Tibial nerve (tissue), 4 donors: ENCODE results near the gene SYPL1. TPM values are rescaled to one million over a fixed set of nuclear protein-coding genes. Genes with fewer than 3 reads are reported as not detected.

Source experiments
- DNase-seq, 2 donors: peaks; one replicate each; pipeline ENCODE4 v3.0.0-alpha.2; 2019; ENCODE audit warnings: low spot score in 2 of 2
- H3K27ac ChIP-seq, 4 donors: fragments of 200-600 bp; sonication (generic) in 3 of 4; one replicate each; pipeline ENCODE4 v1.5.1; 2017 to 2019; ENCODE audit warnings: mild to moderate bottlenecking in 1 of 4
- H3K27me3 ChIP-seq, 2 donors: fragments of 200-600 bp; sonication (generic) in 1 of 2; one replicate each; pipeline versions ENCODE4 v1.5.1 to v1.6.0; 2017 to 2019
- H3K36me3 ChIP-seq, 3 donors: fragments of 200-600 bp; sonication (generic); one replicate each; pipeline ENCODE4 v1.5.1; 2018 to 2019
- H3K4me1 ChIP-seq, 4 donors: fragments of 200-600 bp; sonication (generic) in 3 of 4; one replicate each; pipeline ENCODE4 v1.5.1; 2017 to 2019
- H3K4me3 ChIP-seq, 4 donors: fragments of 200-600 bp; sonication (generic) in 3 of 4; one replicate each; pipeline ENCODE4 v1.5.1; 2017 to 2019; ENCODE audit warnings: mild to moderate bottlenecking in 1 of 4, moderate library complexity in 1 of 4
- H3K9me3 ChIP-seq, 4 donors: fragments of 200-600 bp; sonication (generic) in 3 of 4; one replicate each; pipeline ENCODE4 v1.5.1; 2017 to 2019
- CTCF ChIP-seq, 5 experiments: fragments of 200-600 bp in 3 of 5; fragments of 450-650 bp in 2 of 5; sonication (generic) in 3 of 5; IDR thresholded peaks; one replicate each; pipeline ENCODE4 v1.5.1; 2016 to 2019; ENCODE audit warnings: antibody characterized with exemption in 5 of 5, mild to moderate bottlenecking in 3 of 5, moderate library complexity in 2 of 5
- EP300 ChIP-seq, 2 donors: sonication (generic); formaldehyde crosslinking; IDR thresholded peaks; one replicate each; pipeline ENCODE4 v1.6.1; 2017; ENCODE audit warnings: antibody characterized with exemption in 2 of 2, mild to moderate bottlenecking in 1 of 2
- POLR2A ChIP-seq, 2 donors: fragments of 450-650 bp; IDR thresholded peaks; one replicate each; pipeline ENCODE4 v1.6.1; 2017; ENCODE audit warnings: antibody characterized with exemption in 2 of 2, mild to moderate bottlenecking in 2 of 2, moderate library complexity in 2 of 2
- WGBS, 2 donors: methylation state at CpG; one replicate each; pipeline ENCODE4 v1.1.5; 2018; 5-methylcytosine and 5-hydroxymethylcytosine counted together
- total RNA-seq, 4 donors: library from RNA; depleted of rRNA; stranded (reverse); fragments of >200 nt; gene quantifications; one replicate each; pipeline ENCODE4 v1.1.0, GENCODE V29; 2016

The SYPL1 gene
- total RNA-seq, 4 donors from 2014 or later, result 69.6 to 79.5 (median 71.5) TPM

- no peaks in the 10 kb centered on the region for H3K9me3 ChIP-seq
- H3K36me3 ChIP-seq, result no peaks in the 10 kb centered on the region
- H3K27ac ChIP-seq, result no peak overlapping the region
- H3K4me3 ChIP-seq, result no peak overlapping the region
- no peak for DNase-seq
- H3K27me3 ChIP-seq, result no peaks in the 10 kb centered on the region
- 85 to 91% methylated on average over 6 of the region's 6 CpGs for WGBS, 2 donors
- TF ChIP-seq POLR2A (IDR thresholded peaks at IDR 0.05), result no peak
- TF ChIP-seq CTCF (IDR thresholded peaks at IDR 0.05), result no peak
- TF ChIP-seq EP300 (IDR thresholded peaks at IDR 0.05), result no peak
- H3K4me1 ChIP-seq, result peaks cover 0 to 62% (median 39%) of the 10 kb centered on the region in 4 donors
Observed at GRCh38 chr7:106063024-106063423, 49.1 kb downstream of the SYPL1 start.

- Histone ChIP-seq H3K4me1 (peaks cover 0 to 65% (median 43%) of the 10 kb centered on the region in 4 donors), H3K27me3 (no peaks in the 10 kb centered on the region), H3K36me3 (no peaks in the 10 kb centered on the region), H3K9me3 (no peaks in the 10 kb centered on the region), H3K4me3 (no peak overlapping the region), H3K27ac (peak overlapping the region in 1 of 4 donors; percentile 32)
- TF ChIP-seq POLR2A (IDR thresholded peaks at IDR 0.05), result no peak
- TF ChIP-seq CTCF (IDR thresholded peaks at IDR 0.05), result no peak
- no peak for TF ChIP-seq EP300 (IDR thresholded peaks at IDR 0.05)
- 85 to 89% methylated on average over 2 of the region's 2 CpGs for WGBS, 2 donors
- DNase-seq, result no peak
Observed at GRCh38 chr7:106062521-106062931, 49.6 kb downstream of the SYPL1 start.

GRCh38 chr7:106062006-106062405, 50.1 kb downstream of the SYPL1 start:
- Histone ChIP-seq H3K36me3 (no peaks in the 10 kb centered on the region), H3K27ac (peak overlapping the region in 1 of 4 donors; percentile 32), H3K4me1 (peaks cover 0 to 70% (median 46%) of the 10 kb centered on the region in 4 donors), H3K4me3 (no peak overlapping the region), H3K27me3 (no peaks in the 10 kb centered on the region), H3K9me3 (no peaks in the 10 kb centered on the region)
- 89 to 92% methylated on average over 7 of the region's 7 CpGs for WGBS, 2 donors
- DNase-seq, result no peak
- TF ChIP-seq CTCF (IDR thresholded peaks at IDR 0.05) (no peak), POLR2A (IDR thresholded peaks at IDR 0.05) (no peak), EP300 (IDR thresholded peaks at IDR 0.05) (no peak)

- TF ChIP-seq EP300 (IDR thresholded peaks at IDR 0.05), result no peak
- TF ChIP-seq CTCF (IDR thresholded peaks at IDR 0.05), result no peak
- TF ChIP-seq POLR2A (IDR thresholded peaks at IDR 0.05), result no peak
- H3K36me3 ChIP-seq, result no peaks in the 10 kb centered on the region
- no peaks in the 10 kb centered on the region for H3K9me3 ChIP-seq
- no peak overlapping the region for H3K4me3 ChIP-seq
- H3K27ac ChIP-seq, result peak overlapping the region in 1 of 4 donors; percentile 43
- no peaks in the 10 kb centered on the region for H3K27me3 ChIP-seq
- DNase-seq, result no peak
- 89 to 92% methylated on average over 9 of the region's 9 CpGs for WGBS, 2 donors
- H3K4me1 ChIP-seq, result peaks cover 0 to 71% (median 46%) of the 10 kb centered on the region in 4 donors
Observed at GRCh38 chr7:106061301-106061979, 50.7 kb downstream of the SYPL1 start.

- Histone ChIP-seq H3K36me3 (no peaks in the 10 kb centered on the region), H3K27me3 (no peaks in the 10 kb centered on the region), H3K27ac (no peak overlapping the region), H3K4me1 (peaks cover 0 to 62% (median 38%) of the 10 kb centered on the region in 4 donors), H3K9me3 (no peaks in the 10 kb centered on the region), H3K4me3 (no peak overlapping the region)
- WGBS, 2 donors, result 90 to 97% methylated on average over 7 of the region's 7 CpGs
- no peak for DNase-seq
- TF ChIP-seq CTCF (IDR thresholded peaks at IDR 0.05) (no peak), EP300 (IDR thresholded peaks at IDR 0.05) (no peak), POLR2A (IDR thresholded peaks at IDR 0.05) (no peak)
Observed at GRCh38 chr7:106060394-106060920, 51.7 kb downstream of the SYPL1 start.
